ENCODE results near the gene TASP1. TPM values are rescaled to one million over a fixed set of nuclear protein-coding genes. Genes with fewer than 3 reads are reported as not detected.

The TASP1 gene
- total RNA-seq, 1 experiment from 2014 or later, result 27.4 TPM

DNA sequence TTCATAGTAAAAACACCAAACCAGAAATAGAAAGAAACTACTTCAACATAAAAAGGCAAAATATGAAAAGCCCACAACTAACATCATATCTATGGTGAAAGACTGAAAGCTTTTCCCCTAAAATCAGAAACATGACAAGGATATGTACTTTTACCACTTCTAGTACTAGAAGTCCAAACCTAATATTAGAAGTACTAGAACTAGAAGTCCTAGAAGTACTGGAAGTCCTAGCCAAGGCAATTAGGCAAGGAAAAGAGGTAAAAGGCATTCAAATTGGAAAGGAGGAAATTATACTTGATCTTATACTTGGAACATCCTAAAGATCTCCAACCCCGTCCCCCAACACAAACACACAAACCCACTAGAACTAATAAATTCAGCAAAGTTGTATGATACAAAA is 74.9 kb downstream of the TASP1 start:
- no peak overlapping the region for H3K4me3 Mint-ChIP-seq (ENCODE audit: unreplicated experiment)
- BruUV-seq (replicated peaks), result no TSS peak
- no peak overlapping the region for H3K27ac Mint-ChIP-seq (ENCODE audit: unreplicated experiment)
- H3K9me3 Mint-ChIP-seq (ENCODE audit: unreplicated experiment), result no peaks in the 10 kb centered on the region
- intact Hi-C loops (cut with micrococcal nuclease; ENCODE audit: unreplicated experiment), result no loop called here
- Histone ChIP-seq H3K27me3 (replicated peaks; ENCODE audit: control insufficient read depth, insufficient read depth, low read length) (no peaks in the 10 kb centered on the region), H3K36me3 (ENCODE audit: control insufficient read depth, insufficient read depth, low read length) (no peaks in the 10 kb centered on the region), H3K4me1 (no peaks in the 10 kb centered on the region), H3K9me3 (no peaks in the 10 kb centered on the region), H3K4me3 (ENCODE audit: low read depth, low read length) (no peak overlapping the region)
- peaks cover 5% of the 10 kb centered on the region for H3K36me3 Mint-ChIP-seq (ENCODE audit: insufficient read depth, unreplicated experiment)
- H3K4me1 Mint-ChIP-seq (ENCODE audit: low read depth, unreplicated experiment), result no peaks in the 10 kb centered on the region
- ChIA-PET POLR2A (no interaction called here), CTCF (no interaction called here)
- H3K27me3 Mint-ChIP-seq (ENCODE audit: insufficient read depth, unreplicated experiment), result no peaks in the 10 kb centered on the region
- TF ChIP-seq, protein P1, sequence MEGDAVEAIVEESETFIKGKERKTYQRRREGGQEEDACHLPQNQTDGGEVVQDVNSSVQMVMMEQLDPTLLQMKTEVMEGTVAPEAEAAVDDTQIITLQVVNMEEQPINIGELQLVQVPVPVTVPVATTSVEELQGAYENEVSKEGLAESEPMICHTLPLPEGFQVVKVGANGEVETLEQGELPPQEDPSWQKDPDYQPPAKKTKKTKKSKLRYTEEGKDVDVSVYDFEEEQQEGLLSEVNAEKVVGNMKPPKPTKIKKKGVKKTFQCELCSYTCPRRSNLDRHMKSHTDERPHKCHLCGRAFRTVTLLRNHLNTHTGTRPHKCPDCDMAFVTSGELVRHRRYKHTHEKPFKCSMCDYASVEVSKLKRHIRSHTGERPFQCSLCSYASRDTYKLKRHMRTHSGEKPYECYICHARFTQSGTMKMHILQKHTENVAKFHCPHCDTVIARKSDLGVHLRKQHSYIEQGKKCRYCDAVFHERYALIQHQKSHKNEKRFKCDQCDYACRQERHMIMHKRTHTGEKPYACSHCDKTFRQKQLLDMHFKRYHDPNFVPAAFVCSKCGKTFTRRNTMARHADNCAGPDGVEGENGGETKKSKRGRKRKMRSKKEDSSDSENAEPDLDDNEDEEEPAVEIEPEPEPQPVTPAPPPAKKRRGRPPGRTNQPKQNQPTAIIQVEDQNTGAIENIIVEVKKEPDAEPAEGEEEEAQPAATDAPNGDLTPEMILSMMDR (IDR thresholded peaks at IDR 0.05; ENCODE audit: insufficient read depth in 1 of 2, low read depth in 1 of 2, low read length in 1 of 2, severe bottlenecking in 1 of 2, unreplicated experiment in 1 of 2), result no peak
- no peak for DNase-seq

DNA sequence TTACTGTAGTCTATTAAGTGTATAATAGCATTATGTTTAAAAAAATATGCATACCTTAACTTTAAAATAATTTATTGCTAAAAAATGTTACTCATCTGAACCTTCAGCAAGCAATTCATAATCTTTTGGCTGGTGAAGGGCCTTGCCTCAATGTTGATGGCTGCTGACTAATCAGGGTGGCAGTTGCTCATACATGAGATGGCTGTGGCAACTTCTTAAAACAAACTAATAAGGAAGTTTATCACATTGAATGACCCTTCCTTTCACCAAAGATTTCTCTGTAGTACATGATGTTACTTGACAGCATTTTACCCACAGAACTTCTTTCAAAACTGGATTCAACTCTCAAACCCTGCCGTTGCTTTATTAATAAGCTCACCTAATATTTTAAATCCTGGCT is 84.0 kb downstream of the TASP1 start:
- Mint-ChIP-seq H3K27me3 (ENCODE audit: insufficient read depth, unreplicated experiment) (no peaks in the 10 kb centered on the region), H3K27ac (ENCODE audit: unreplicated experiment) (no peak overlapping the region), H3K9me3 (ENCODE audit: unreplicated experiment) (no peaks in the 10 kb centered on the region), H3K4me3 (ENCODE audit: unreplicated experiment) (no peak overlapping the region), H3K36me3 (ENCODE audit: insufficient read depth, unreplicated experiment) (peaks cover 14% of the 10 kb centered on the region), H3K4me1 (ENCODE audit: low read depth, unreplicated experiment) (no peaks in the 10 kb centered on the region)
- TF ChIP-seq, protein P1 (IDR thresholded peaks at IDR 0.05; ENCODE audit: insufficient read depth in 1 of 2, low read depth in 1 of 2, low read length in 1 of 2, severe bottlenecking in 1 of 2, unreplicated experiment in 1 of 2), result no peak
- Histone ChIP-seq H3K4me3 (ENCODE audit: low read depth, low read length) (no peak overlapping the region), H3K9me3 (no peaks in the 10 kb centered on the region), H3K27me3 (replicated peaks; ENCODE audit: control insufficient read depth, insufficient read depth, low read length) (no peaks in the 10 kb centered on the region), H3K4me1 (no peaks in the 10 kb centered on the region), H3K36me3 (ENCODE audit: control insufficient read depth, insufficient read depth, low read length) (peaks cover 1% of the 10 kb centered on the region; the same call in 1 of the 2 replicates)
- CTCF ChIA-PET, result no interaction called here
- intact Hi-C loops (cut with micrococcal nuclease; ENCODE audit: unreplicated experiment), result no loop called here
- POLR2A ChIA-PET, result interaction anchor here (0.6 kb wide), 1 partner anchor 333 kb away, joined by 3 read pairs; no protein-coding TSS in a partner anchor
- no TSS peak for BruUV-seq (replicated peaks)
- no peak for DNase-seq

DNA sequence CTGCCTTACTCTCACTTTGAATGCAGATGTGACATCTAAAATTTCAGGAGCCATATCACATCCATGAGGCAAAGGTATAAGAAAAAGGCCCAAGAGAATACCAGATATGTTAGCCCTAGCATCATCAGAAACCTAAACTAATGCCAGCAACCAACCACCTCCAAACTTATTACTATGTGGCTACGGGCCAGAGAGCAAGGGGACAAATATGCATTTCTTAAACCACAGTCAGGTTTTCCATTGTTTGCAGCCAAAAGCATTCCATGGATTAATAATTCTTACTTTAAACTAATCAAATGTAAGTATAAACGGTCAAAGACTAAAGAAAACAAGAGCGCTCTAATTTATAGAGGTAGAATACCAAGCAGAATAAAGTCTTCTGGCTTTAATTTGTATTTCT is 84.7 kb downstream of the TASP1 start:
- no peak for DNase-seq
- POLR2A ChIA-PET, result no interaction called here
- Mint-ChIP-seq H3K4me1 (ENCODE audit: low read depth, unreplicated experiment) (no peaks in the 10 kb centered on the region), H3K27me3 (ENCODE audit: insufficient read depth, unreplicated experiment) (no peaks in the 10 kb centered on the region), H3K27ac (ENCODE audit: unreplicated experiment) (no peak overlapping the region), H3K4me3 (ENCODE audit: unreplicated experiment) (no peak overlapping the region), H3K9me3 (ENCODE audit: unreplicated experiment) (no peaks in the 10 kb centered on the region), H3K36me3 (ENCODE audit: insufficient read depth, unreplicated experiment) (peaks cover 14% of the 10 kb centered on the region)
- Histone ChIP-seq H3K4me3 (ENCODE audit: low read depth, low read length) (no peak overlapping the region), H3K36me3 (ENCODE audit: control insufficient read depth, insufficient read depth, low read length) (peaks cover 1% of the 10 kb centered on the region; the same call in 1 of the 2 replicates), H3K9me3 (no peaks in the 10 kb centered on the region), H3K4me1 (no peaks in the 10 kb centered on the region), H3K27me3 (replicated peaks; ENCODE audit: control insufficient read depth, insufficient read depth, low read length) (no peaks in the 10 kb centered on the region)
- TF ChIP-seq, protein P1 (IDR thresholded peaks at IDR 0.05; ENCODE audit: insufficient read depth in 1 of 2, low read depth in 1 of 2, low read length in 1 of 2, severe bottlenecking in 1 of 2, unreplicated experiment in 1 of 2), result no peak
- no TSS peak for BruUV-seq (replicated peaks)
- CTCF ChIA-PET, result no interaction called here
- intact Hi-C loops (cut with micrococcal nuclease; ENCODE audit: unreplicated experiment), result no loop called here

All from Caco-2 (cell line).